ENCODE measurements around the gene PROM1.
A peak's percentile ranks its signal among the peaks of the same experiment; 100 is the strongest.

Gene PROM1

DNA sequence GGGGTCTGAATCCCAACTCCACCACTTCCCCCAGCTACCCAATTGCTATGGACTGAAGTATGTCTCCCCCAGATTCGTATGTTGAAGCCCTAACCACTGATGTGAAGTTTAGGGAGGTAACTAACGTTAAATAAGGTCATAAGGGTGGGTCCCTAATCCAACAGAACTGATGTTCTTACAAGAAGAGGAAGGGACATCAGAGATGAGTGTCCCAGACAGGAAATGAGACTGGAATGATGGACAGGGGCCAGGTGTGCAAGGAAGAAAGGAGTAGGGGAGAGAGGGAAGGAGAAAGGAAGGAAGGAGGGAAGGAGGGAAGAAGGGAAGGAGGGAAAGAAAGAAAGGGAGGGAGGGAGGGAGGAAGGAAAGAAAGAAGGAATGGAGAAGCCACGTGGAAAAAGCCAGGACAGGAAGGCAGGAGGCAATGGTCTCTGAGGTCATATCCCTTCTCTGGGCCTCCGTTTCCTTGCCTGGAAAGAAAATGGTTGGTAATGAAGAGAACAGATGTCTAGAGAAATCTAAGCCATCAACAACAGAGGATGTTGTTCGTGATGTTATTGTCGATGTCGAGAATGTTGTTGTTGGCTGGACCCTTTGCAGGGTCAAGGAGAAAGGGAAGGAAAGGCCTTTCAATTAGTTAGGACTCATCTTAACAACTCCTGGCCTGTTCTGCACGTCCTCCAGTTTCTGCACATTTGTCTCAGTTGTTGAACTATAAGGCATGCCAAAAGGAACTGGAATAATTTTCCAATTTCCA lies 61.8 kb downstream of the PROM1 start:
- no peak for DNase-seq

DNA sequence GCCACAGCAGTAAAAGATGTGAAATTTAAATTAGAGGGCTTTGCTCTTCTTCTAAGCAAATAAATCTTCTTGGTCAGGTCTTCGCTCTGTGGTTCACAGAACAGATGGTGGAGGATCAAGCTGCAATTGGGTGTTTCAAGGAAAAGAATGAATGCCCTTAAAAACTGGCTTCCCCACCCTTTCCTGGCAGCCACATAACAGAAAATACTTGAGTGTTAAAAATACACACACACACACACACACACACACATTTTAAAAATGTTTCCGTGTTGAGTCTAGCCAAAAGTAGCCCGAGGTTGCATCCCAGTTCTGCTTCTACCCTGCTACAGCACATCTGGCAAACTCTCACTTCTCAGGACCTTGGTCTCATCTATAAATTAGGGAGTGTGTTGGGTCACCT lies 64.2 kb downstream of the PROM1 start:
- no peak for DNase-seq

DNA sequence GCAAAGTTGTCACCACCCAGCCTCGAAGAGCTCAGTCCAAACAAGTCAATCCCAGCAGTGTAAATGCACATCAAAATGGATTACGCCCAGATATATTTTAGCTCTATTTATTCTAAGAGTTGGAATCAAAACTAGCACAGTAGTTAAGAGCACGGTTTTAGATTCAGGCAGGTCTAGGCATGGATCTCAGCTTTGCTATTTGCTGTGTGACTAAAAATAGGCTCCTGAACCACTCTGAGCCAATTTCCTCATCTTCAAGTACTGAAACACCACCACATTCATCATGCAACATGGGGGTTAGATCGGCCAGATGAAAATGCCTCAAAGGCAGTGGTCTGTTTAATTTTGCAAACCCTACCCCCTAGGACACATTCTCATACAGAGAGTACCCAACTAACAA lies 65.0 kb downstream of the PROM1 start:
- DNase-seq: no peak

DNA sequence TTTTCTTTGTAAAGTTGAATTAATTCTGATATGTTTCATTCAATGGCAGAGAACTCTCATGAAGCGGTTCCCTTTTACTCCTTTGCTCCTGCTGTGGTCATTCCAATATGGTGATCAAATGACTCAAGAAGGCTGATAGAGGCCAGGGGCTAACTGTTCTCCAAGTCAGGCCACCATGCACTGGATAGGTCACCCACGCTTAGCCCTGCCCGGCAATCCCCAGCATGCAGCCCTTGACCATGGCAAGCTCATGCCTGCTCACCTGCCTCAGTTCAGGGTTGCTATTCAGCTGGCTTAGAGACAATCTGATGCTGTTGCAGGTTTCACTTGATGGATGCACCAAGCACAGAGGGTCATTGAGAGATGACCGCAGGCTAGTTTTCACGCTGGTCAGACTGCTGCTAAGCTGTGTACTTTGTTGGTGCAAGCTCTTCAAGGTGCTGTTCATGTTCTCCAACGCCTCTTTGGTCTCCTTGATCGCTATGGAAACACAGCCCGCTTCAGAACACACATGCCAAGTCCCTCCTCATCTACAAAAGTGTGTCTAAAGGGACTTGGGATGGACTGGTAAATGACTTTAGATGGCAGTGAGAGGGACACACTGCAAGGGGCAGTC lies 65.7 kb downstream of the PROM1 start:
- DNase-seq: no peak

DNA sequence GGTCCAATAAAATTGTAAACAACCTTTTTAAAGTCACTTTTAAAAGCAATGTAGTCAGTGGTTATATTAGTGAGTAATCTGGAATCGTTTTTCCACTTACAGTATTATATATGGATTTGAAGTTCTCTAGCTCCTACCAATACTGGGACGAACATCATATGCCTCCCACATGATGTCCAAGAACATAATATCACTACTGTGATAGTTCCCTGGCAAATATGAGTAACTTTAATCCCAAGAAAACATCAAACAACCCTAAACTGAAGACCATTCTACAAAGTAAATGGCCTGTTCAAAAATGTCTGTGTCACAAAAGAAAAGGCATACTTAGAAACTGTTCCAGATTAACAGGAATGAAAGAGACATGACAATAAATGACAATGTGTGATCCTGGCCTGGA lies 67.3 kb downstream of the PROM1 start:
- DNase-seq: no peak

DNA sequence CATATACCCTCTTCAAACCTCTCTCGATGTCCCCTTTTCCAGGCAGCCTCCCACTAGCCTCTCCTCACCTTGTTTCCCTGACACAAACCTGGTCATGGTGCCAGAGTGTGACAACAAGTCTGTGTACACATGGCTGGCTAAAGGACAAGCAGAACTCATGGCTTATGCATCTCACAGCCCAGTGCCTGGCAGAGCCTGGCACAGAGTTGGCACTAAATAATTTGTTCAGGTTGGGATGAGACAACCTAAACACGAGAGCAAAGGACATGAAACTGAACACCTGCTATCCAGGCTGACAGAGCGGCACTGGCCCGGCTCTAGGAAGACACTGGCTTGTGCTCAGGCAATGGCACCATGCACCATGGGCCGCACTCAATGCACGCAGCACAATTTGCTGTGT lies 72.7 kb downstream of the PROM1 start:
- DNase-seq: no peak

DNA sequence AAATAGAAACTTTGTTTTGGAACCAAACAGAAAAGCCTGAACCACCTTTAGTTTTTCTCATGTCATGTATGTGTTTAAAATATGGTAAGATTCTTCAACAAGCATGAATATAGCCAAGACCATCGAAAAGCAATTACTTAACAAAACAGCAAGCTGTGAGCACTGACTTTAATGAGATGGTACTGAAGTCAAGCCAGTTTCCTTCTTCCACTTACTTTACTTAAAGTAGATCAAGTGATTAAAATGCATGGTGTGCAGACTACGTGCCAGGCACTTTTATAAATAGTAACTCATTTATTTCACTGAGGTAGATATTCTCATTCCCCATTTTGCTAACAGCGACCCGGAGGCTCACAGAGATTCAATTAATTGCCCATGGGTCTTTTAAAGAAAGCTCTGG lies 74.7 kb downstream of the PROM1 start:
- no peak for DNase-seq

DNA sequence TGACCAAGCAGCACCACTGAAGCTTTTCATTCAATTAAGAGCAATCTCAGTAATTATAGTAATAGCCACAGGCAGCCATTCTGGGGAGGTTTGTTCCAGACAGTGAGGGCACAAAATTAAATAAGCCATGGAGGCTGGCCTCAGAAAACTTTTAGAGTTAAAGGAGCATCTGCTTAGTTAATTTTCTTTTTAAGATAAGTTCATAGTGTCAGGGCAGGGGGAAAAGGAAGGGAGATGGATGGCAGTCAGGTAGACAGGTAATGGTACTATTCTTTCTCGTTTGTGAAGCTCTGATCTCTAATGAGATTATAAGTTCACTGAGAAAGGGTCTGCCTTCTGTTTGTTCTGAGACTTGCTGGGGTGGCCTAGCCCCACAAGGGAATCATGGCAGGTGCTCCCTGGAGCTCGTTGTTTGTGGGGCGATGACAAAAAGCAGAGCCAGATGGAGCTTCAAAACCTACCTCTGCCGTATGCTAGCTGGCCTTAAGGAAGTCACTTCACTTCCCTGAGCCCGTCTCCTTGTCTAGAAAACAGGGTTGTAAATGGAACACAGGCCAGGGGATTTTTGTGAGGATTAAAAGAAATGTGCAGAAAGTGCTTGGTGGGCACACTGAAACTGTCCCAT lies 76.2 kb downstream of the PROM1 start:
- DNase-seq: no peak

DNA sequence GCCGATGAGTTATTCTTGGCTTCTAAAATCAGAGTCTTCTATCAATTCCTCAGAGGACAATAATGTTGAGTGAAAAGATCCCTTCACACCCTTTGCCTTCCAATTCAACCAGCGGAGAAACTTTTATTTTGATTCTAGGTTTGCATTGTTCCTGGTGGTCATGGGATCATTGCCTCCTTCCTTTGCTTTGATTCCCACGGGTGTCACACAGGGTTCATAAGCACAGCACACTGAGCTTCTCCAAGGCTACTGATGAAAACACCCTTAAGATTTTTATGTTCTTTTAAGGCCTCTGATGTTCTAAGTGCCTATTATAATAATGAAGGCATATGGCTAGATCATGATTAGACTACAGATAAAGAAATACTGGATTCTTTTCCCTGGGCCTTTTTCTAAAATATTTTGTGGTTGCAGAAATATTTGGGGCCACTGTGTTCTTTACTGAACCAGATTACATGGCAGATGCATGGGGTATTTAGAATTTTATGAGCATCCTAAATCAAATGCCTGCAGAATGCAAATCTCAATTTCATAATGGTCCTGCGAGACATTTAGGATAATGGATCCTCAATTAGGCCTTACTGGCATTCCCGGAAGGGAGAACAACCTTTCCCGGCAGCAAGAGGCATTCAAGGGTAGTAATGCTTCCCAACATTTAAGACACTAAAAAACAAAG lies 76.9 kb downstream of the PROM1 start:
- DNase-seq: no peak

DNA sequence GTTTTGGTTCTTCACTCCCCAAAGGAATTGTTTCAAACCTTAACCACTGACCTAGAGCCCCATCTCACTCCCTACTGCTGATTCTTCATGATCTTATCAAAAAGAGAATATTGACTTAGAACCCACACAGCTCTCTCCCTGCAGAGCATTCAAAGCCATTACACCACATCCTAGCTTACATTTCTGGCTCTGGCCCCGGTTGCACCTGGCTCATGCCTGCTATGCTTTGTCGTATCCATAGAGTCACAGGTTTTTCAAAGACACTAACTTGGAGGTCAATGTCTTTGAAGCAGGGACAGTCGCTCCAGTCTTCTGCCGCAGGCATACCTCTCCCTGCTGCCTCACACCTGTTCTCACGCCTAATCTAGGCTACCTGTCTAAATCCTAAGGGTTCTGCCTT lies 78.1 kb downstream of the PROM1 start:
- DNase-seq: no peak

DNA sequence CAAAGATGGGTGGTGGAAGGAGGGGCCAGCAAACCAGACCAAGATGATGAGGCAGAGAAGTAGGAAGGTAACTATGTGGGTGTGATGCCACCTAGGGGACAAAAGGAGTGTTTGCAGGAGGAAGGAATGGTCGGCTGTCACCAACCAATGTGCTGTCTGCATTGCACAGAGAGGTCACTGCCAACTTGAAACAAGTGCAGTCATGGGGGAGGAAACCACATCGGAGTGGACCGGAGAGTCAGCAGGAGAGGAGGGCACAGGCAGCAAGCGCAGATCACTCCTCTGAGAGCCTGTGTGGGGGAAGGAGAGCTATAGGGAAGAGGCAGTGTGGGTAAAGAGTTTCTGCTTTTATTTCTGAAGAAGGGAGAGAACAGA lies 82.4 kb downstream of the PROM1 start:
- peak; percentile 23 to 36 for DNase-seq

DNA sequence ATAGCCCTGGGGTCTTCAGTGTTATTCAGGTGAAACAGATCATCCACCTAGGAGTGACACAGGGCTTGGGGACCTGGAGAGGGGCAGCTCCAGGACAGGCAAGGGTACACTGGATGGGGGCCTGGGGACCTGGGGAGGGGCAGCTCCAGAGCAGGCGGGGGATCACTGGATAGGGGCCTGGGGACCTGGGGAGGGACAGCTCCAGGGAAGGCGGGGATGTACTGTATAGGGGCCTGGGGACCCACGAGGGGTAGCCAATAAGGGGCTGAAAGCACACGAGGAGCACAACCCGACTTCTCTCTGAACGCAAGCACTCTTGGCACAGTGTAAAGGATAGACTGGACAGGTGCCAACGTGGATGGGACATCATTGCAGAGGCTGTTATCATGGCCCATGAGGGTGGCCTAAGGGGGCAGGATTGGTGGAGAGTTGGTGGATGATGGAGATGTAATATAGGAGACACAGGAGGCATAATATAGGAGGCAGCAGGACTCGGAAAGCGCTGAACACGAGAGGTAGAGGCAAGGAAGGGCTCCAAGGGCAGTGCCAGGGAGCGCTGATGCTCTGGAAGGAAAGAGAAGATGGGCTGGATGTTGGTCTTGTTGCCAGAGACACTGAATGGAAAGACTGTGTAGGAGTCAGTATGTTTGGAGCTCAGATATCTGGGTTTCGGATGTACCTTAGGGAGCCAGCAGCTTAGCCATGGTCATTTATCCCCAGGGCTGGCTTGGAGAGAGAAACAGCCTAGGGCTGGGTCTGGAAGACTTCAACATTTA lies 82.9 kb downstream of the PROM1 start:
- no peak for DNase-seq

DNA sequence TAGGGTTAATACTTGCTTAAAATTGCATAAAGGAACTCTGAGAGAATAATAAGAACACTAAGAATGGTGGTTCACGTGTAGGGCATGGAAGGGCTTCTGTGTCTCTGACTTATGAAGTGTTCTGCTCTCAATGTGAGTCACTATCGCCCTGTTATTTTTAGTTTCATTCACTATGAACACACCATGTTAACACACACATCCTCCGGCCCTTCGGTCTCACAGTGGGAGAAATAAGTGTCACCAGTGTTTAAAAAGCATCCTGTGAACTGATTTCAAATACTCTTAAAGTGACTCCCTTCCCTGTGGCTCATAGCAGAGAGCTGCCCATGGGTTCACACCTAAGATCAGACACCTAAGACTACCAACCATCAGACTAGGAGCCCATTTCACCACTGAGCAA lies 87.0 kb downstream of the PROM1 start:
- DNase-seq: no peak

DNA sequence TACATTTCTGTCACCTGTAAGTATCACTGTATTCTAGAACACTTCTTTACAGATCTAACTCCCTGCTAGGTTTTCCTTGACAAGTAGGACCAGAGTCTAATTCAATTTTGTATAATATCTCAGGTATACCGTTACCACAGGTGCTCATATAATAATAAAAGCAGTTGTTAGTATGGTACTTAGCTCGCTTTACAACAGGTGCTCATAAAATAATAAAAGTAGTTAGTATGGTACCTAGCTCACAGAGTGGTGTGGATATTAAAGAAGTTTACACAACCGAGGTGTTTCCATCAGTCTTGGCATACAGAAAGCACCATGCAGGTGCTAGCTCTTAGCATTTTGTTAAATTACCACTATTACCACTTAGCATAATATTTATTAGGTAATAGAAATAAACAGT lies 88.0 kb downstream of the PROM1 start:
- no peak for DNase-seq

DNA sequence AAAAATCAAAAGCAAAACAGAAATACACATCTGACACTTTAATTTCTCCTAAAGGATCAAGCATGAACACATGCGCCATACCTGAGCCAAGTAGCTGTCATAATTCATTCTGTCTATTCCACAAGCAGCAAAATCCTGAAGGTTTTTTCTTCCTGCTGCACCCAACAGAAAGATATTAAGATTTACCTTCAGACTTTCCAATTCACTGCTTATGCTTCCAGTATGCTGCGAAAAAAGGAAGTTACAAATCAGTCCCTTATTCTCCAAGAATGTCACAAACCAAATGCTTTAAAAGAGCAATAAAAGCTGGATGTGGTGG lies 91.7 kb downstream of the PROM1 start:
- no peak for DNase-seq

DNA sequence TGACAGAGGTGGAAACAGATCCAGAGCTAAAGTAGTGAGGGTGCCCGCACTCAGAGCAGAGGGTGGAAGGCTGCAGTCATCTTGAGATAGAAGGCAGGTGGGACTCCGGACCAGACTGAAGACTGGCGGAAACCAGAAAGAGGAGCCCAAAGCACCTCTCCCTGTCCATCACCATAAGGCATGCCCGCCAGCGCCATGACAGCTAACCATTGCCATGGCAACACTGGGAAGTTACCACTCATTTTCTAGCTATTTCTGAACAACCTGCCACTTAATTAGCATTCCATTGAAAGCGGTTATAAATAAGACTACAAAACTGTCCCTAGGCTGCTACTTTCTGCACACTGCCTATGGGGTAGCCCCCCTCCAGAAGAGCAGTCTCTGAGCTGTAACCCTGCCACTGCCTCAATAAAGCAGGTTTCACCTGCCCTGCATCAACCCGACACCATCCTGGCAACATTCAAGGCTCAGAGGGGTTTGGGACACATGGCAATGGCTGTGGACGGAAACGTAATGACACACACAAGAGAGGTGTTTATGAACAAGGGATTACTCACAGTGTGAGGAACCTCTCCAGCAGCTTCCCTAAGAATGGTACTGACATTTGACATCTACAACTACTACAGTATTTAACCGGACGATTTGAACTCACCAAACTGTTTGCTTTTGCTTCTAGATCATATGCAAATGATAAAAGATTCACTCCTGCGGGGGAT lies 93.1 kb downstream of the PROM1 start:
- no peak for DNase-seq

DNA sequence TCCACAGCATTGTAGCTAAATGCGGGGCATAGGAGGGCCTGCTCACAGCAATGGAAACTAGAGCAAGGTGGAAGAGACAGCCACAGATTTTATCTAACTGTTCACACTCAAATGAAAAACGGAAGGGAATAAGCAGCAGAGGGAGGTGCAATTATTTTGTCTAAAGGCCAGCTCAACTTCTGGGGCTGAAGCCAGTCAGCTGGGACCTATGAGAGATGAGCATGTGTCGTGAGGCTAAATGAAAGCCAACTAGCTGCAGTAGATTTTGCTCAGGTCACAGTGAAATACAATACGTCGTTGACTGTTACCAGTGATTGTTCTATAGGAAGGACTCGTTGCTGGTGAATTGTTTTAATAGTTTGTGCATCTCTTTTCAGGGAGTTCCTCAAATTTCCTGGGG lies 94.4 kb downstream of the PROM1 start:
- DNase-seq: no peak

DNA sequence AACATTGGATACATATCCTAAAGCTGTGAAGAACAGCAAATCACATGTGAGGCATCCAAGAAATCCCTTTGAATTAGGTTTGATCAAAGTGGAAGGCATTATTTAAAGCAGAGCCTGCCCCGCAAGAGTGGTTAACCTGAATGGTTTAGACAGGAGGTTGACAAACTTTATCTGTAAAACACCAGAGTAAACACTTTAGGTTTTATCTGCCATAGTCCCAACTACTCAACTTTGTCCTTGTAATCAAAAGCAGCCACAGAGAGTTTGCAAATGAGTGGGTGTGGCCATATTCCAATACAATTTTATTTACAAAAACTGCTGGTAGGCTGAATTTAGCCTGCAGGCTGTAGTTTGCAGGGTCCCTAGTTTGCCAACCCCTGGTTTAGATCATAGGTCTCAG lies 95.6 kb downstream of the PROM1 start:
- DNase-seq: no peak

DNA sequence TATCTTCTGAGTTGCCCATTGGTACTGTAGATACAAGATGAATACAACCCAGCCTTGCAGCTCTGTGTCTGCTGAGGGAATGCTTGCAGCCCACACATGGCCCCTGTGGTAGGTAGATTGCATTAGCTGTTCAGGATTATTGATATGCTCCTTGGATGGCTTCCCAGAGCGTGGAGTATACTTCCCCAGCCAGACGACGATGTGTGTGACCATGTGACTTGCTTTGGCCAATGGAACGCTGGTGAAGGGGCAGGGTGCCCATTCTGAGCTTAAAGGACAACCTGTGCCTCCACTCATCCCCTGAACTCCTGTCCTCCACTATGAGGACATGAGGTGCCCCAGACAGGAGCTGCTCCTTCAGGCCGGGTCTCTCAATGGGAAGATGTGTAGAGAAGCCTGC lies 96.9 kb downstream of the PROM1 start:
- no peak for DNase-seq

DNA sequence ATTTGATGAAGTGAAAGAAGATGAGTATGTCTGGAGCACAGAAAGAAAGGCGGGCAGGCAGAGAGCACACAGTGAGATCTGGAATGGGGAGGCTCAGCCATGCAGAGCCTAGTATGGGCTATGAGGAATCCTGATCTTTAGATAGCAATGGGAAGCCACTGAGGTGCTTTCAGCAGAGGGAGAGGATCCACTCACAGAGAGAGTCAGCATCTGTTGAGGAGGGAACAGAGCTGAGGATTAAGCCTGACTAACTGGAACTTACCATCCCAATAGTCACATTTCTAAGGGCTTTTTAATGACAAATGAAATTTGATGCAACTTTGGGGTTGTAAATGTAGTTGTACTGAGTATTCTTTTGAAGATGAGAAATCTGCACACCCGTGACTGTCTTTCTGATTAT lies 100.2 kb downstream of the PROM1 start:
- DNase-seq: no peak

DNA sequence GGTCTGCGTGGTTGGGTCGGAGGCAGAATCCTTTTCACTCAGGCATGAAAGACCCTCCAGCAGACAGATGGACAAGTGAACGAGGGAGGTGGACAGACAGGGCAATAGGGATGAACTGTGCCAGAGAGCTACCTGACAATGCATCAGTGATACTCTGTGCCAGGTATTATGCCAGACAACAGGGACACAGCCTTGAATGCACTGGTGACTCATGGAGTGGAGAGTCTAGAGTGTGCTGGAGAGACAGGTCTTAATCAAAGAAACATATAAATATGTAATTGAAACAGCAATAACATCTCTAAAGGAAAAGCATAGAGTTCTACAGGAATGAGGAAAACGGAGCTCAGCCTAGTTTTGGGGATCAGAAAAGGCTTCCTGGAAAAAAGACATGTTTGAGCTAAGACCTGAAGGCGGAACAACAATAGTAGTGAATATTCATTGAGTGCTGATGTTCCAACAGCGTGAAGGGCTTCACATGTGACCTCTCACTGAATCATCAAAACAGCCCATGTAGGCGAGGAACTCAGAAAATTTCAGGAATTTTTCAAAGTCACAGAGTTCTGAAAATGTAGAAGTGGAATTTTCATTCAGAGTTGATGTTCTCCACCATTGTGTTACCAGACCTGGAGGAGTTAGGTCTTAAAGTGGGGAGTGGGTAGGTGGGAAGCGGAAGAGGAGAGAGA lies 100.8 kb downstream of the PROM1 start:
- no peak for DNase-seq
